K562 (cell line): Measurements from ENCODE around the gene PRDX2. TPM values are rescaled to one million over a fixed set of nuclear protein-coding genes. Genes with fewer than 3 reads are reported as not detected.

ENCODE experiments used
- MAFG ChIP-seq: fragments of 450-650 bp; conservative IDR thresholded peaks from 2 replicates; pipeline ENCODE4 v1.6.1; 2016; ENCODE audit warnings: missing genetic modification characterization, missing compliant biosample characterization
- TARDBP ChIP-seq: fragments of 450-650 bp; IDR thresholded peaks from 2 replicates; pipeline ENCODE4 v1.6.1; 2016
- TEAD4 ChIP-seq, 2 experiments: sonication (generic) in 1 of 2; formaldehyde crosslinking in 1 of 2; IDR thresholded peaks; 2 replicates each; pipeline versions ENCODE4 v1.6.1 to v1.8.0; 2012 to 2022; ENCODE audit warnings: borderline replicate concordance in 1 of 2, inconsistent platforms in 1 of 2, low read length in 1 of 2, mild to moderate bottlenecking in 1 of 2, missing genetic modification reagents in 1 of 2
- ZC3H11A ChIP-seq: IDR thresholded peaks from 2 replicates; pipeline ENCODE4 v1.6.1; 2012; ENCODE audit warnings: low read depth, low read length, improper control_type of control experiment
- ZEB2 ChIP-seq: fragments of 450-650 bp; IDR thresholded peaks from 2 replicates; pipeline ENCODE4 v1.6.1; 2016
- ZNF280A ChIP-seq: fragments of 450-650 bp; IDR thresholded peaks from 2 replicates; pipeline ENCODE4 v1.6.1; 2018; ENCODE audit warnings: mild to moderate bottlenecking, low read depth; ENCODE audit not compliant: partially characterized antibody
- ZNF3 ChIP-seq: fragments of 250-450 bp; sonication (Bioruptor Pico); IDR thresholded peaks from 2 replicates; pipeline ENCODE4 v1.5.0; 2021; ENCODE audit warnings: mild to moderate bottlenecking, moderate library complexity
- ZNF408 ChIP-seq: fragments of 250-450 bp; sonication (Bioruptor Pico); IDR thresholded peaks from 2 replicates; pipeline ENCODE4 v1.4.0; 2020; ENCODE audit warnings: low read depth, mild to moderate bottlenecking, moderate library complexity
- polyA plus RNA-seq, 8 experiments: library from polyadenylated mRNA; depleted of rRNA in 4 of 8; stranded (reverse) in 5 of 8; unstranded in 3 of 8; fragments of >200 nt; fragmentation: Nextera tagmentation in 2 of 8; fragmentation: Illumina TruSeq in 1 of 8; extraction: Ambion mirVana in 2 of 8; extraction: Trizol in 1 of 8; gene quantifications; 2 replicates each; pipeline versions ENCODE4 v1.2.1 to v1.2.3, GENCODE V29; 2011 to 2014; ENCODE audit warnings: inconsistent platforms in 1 of 8, missing spikeins in 1 of 8
- total RNA-seq, 7 experiments: library from RNA; depleted of rRNA in 6 of 7; stranded (reverse); fragments of >200 nt in 6 of 7; fragmentation: Illumina TruSeq in 2 of 7; extraction: Trizol in 2 of 7; gene quantifications; 2 replicates each; pipeline versions ENCODE4 v1.2.1 to v1.2.3, GENCODE V29; 2011 to 2021; ENCODE audit warnings: low replicate concordance in 1 of 7
- TF ChIP-seq, protein P1 (sequence below): fragments of 450-650 bp; formaldehyde crosslinking; IDR thresholded peaks from 2 replicates; pipeline ENCODE4 v1.4.0; 2022; ENCODE audit warnings: missing genetic modification characterization
- TF ChIP-seq, protein P2 (sequence below): sonication (generic); formaldehyde crosslinking; IDR thresholded peaks from 2 replicates; pipeline ENCODE4 v1.8.0; 2022; ENCODE audit warnings: missing genetic modification reagents, mild to moderate bottlenecking, borderline replicate concordance
- TF ChIP-seq, protein P3 (sequence below): fragments of 450-650 bp; IDR thresholded peaks from 2 replicates; pipeline ENCODE4 v1.6.1; 2016; ENCODE audit warnings: mild to moderate bottlenecking, moderate library complexity

PRDX2 gene
- total and polyA plus RNA-seq, 9 of the 15 experiments (the other 6 are each of a cell fraction or from before 2014, with no cell fraction given): 206 to 1,183 (median 415) TPM

DNA sequence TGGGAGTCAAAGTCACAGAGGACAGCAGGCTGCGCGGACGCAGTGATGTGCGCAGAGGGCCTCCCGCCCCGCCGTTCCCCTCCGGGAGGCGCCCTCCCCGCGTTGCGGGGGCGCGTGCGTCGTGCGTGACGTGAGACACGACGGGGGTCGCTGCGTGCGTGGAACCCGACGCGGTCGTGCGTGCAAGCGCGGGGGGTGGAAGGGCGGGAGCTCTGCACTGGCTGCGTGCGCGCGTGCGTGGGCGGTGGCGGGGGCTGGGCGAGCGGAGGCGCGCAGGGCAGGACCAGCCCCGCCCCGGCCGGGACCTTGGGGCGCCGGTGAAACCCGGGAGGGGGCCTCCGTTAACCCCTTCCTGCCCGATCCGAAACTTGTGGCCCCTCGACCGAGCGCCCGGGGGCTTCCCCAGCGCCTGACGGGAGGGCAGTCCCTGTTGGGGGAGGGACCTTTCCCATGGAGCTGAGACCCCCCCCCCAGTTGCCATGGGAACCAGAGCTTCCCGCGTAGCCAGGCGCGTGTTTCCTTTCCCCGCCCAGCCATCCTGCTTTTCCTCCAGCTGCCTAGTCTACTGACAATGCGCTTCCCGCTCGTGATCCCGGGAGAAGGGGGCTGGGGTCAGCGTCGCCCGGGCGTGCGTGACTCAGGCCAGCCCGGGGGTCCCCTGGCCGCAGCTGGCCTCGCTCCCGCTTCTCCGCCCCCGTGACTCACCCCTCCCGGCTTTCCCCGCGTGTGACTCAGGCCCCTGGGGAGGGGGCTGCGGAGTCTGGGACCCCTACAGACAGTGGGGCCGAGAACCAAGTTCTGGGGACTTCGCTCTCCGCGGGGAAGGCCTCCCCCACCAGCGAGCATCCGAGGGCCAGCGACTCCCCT, 18.9 kb downstream of the PRDX2 start (continued):
- TF ChIP-seq, protein P1, sequence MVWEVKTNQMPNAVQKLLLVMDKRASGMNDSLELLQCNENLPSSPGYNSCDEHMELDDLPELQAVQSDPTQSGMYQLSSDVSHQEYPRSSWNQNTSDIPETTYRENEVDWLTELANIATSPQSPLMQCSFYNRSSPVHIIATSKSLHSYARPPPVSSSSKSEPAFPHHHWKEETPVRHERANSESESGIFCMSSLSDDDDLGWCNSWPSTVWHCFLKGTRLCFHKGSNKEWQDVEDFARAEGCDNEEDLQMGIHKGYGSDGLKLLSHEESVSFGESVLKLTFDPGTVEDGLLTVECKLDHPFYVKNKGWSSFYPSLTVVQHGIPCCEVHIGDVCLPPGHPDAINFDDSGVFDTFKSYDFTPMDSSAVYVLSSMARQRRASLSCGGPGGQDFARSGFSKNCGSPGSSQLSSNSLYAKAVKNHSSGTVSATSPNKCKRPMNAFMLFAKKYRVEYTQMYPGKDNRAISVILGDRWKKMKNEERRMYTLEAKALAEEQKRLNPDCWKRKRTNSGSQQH (CRISPR knock-in tag): no peak
- TF ChIP-seq, protein P2, sequence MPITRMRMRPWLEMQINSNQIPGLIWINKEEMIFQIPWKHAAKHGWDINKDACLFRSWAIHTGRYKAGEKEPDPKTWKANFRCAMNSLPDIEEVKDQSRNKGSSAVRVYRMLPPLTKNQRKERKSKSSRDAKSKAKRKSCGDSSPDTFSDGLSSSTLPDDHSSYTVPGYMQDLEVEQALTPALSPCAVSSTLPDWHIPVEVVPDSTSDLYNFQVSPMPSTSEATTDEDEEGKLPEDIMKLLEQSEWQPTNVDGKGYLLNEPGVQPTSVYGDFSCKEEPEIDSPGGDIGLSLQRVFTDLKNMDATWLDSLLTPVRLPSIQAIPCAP (CRISPR knock-in tag): no peak
- TF ChIP-seq ZNF408 (CRISPR knock-in tag): no peak
- TF ChIP-seq, protein P3, sequence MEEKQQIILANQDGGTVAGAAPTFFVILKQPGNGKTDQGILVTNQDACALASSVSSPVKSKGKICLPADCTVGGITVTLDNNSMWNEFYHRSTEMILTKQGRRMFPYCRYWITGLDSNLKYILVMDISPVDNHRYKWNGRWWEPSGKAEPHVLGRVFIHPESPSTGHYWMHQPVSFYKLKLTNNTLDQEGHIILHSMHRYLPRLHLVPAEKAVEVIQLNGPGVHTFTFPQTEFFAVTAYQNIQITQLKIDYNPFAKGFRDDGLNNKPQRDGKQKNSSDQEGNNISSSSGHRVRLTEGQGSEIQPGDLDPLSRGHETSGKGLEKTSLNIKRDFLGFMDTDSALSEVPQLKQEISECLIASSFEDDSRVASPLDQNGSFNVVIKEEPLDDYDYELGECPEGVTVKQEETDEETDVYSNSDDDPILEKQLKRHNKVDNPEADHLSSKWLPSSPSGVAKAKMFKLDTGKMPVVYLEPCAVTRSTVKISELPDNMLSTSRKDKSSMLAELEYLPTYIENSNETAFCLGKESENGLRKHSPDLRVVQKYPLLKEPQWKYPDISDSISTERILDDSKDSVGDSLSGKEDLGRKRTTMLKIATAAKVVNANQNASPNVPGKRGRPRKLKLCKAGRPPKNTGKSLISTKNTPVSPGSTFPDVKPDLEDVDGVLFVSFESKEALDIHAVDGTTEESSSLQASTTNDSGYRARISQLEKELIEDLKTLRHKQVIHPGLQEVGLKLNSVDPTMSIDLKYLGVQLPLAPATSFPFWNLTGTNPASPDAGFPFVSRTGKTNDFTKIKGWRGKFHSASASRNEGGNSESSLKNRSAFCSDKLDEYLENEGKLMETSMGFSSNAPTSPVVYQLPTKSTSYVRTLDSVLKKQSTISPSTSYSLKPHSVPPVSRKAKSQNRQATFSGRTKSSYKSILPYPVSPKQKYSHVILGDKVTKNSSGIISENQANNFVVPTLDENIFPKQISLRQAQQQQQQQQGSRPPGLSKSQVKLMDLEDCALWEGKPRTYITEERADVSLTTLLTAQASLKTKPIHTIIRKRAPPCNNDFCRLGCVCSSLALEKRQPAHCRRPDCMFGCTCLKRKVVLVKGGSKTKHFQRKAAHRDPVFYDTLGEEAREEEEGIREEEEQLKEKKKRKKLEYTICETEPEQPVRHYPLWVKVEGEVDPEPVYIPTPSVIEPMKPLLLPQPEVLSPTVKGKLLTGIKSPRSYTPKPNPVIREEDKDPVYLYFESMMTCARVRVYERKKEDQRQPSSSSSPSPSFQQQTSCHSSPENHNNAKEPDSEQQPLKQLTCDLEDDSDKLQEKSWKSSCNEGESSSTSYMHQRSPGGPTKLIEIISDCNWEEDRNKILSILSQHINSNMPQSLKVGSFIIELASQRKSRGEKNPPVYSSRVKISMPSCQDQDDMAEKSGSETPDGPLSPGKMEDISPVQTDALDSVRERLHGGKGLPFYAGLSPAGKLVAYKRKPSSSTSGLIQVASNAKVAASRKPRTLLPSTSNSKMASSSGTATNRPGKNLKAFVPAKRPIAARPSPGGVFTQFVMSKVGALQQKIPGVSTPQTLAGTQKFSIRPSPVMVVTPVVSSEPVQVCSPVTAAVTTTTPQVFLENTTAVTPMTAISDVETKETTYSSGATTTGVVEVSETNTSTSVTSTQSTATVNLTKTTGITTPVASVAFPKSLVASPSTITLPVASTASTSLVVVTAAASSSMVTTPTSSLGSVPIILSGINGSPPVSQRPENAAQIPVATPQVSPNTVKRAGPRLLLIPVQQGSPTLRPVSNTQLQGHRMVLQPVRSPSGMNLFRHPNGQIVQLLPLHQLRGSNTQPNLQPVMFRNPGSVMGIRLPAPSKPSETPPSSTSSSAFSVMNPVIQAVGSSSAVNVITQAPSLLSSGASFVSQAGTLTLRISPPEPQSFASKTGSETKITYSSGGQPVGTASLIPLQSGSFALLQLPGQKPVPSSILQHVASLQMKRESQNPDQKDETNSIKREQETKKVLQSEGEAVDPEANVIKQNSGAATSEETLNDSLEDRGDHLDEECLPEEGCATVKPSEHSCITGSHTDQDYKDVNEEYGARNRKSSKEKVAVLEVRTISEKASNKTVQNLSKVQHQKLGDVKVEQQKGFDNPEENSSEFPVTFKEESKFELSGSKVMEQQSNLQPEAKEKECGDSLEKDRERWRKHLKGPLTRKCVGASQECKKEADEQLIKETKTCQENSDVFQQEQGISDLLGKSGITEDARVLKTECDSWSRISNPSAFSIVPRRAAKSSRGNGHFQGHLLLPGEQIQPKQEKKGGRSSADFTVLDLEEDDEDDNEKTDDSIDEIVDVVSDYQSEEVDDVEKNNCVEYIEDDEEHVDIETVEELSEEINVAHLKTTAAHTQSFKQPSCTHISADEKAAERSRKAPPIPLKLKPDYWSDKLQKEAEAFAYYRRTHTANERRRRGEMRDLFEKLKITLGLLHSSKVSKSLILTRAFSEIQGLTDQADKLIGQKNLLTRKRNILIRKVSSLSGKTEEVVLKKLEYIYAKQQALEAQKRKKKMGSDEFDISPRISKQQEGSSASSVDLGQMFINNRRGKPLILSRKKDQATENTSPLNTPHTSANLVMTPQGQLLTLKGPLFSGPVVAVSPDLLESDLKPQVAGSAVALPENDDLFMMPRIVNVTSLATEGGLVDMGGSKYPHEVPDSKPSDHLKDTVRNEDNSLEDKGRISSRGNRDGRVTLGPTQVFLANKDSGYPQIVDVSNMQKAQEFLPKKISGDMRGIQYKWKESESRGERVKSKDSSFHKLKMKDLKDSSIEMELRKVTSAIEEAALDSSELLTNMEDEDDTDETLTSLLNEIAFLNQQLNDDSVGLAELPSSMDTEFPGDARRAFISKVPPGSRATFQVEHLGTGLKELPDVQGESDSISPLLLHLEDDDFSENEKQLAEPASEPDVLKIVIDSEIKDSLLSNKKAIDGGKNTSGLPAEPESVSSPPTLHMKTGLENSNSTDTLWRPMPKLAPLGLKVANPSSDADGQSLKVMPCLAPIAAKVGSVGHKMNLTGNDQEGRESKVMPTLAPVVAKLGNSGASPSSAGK: peak; percentile 79
- peak; percentile 21 for TF ChIP-seq TEAD4 (IDR thresholded peaks at IDR 0.05; ENCODE audit: low read length)
- TF ChIP-seq TEAD4 (CRISPR knock-in tag; IDR thresholded peaks at IDR 0.05; ENCODE audit: borderline replicate concordance): no peak
- peak; percentile 100 for TF ChIP-seq TARDBP
- TF ChIP-seq ZNF280A: no peak
- no peak for TF ChIP-seq ZC3H11A
- TF ChIP-seq ZEB2: 0 out of 2 replicates have a peak, but pooled peaks have one; percentile 63
- TF ChIP-seq MAFG (tag): no peak
- no peak for TF ChIP-seq ZNF3 (CRISPR knock-in tag)
